HepG2 (cell line): ENCODE data around the gene ENO3.

Experiments used
- CREM ChIP-seq, 2 experiments: sonication (generic) in 1 of 2; formaldehyde crosslinking in 1 of 2; IDR thresholded peaks; 2 replicates each; pipeline versions ENCODE4 v1.4.0 to v1.6.1; 2016 to 2020; ENCODE audit warnings: antibody characterized with exemption in 1 of 2, mild to moderate bottlenecking in 1 of 2, missing genetic modification reagents in 1 of 2
- CTCF ChIP-seq: sonication (generic); formaldehyde crosslinking; IDR thresholded peaks from 2 replicates; pipeline ENCODE4 v1.5.0; 2020; ENCODE audit warnings: mild to moderate bottlenecking, missing genetic modification reagents, moderate library complexity
- EZH2 ChIP-seq: conservative IDR thresholded peaks from 2 replicates; pipeline ENCODE4 v1.6.1; 2012; ENCODE audit warnings: mild to moderate bottlenecking, low read depth, low read length, moderate library complexity
- GABPA ChIP-seq, 2 experiments: IDR thresholded peaks; 2 replicates each; pipeline ENCODE4 v1.6.1; 2011 to 2016; ENCODE audit warnings: low read depth in 2 of 2, low read length in 1 of 2, missing biosample characterization in 1 of 2, missing genetic modification characterization in 1 of 2
- POLR2AphosphoS5 ChIP-seq: IDR thresholded peaks from 2 replicates; pipeline ENCODE4 v1.6.1; 2012; ENCODE audit warnings: low read depth, low read length
- STAG1 ChIP-seq: sonication (generic); formaldehyde crosslinking; IDR thresholded peaks from 2 replicates; pipeline ENCODE4 v1.4.0; 2020; ENCODE audit warnings: missing genetic modification reagents
- TBP ChIP-seq: sonication (generic); formaldehyde crosslinking; IDR thresholded peaks from 2 replicates; pipeline ENCODE4 v1.5.0; 2020; ENCODE audit warnings: missing genetic modification reagents
- ZFX ChIP-seq: sonication (generic); formaldehyde crosslinking; IDR thresholded peaks from 2 replicates; pipeline ENCODE4 v1.4.0; 2020; ENCODE audit warnings: mild to moderate bottlenecking, low read depth, missing genetic modification reagents, moderate library complexity
- ZIK1 ChIP-seq: sonication (generic); formaldehyde crosslinking; IDR thresholded peaks from 2 replicates; pipeline ENCODE4 v1.5.0; 2020; ENCODE audit warnings: mild to moderate bottlenecking, low read depth, missing genetic modification reagents, borderline replicate concordance
- ZNF274 ChIP-seq: sonication (generic); formaldehyde crosslinking; IDR thresholded peaks from 2 replicates; pipeline ENCODE4 v1.5.1; 2020; ENCODE audit warnings: mild to moderate bottlenecking, missing genetic modification reagents
- ZNF615 ChIP-seq: sonication (generic); formaldehyde crosslinking; IDR thresholded peaks from 2 replicates; pipeline ENCODE4 v1.5.0; 2020; ENCODE audit warnings: mild to moderate bottlenecking, missing genetic modification reagents, borderline replicate concordance
- ZZZ3 ChIP-seq: sonication (generic); formaldehyde crosslinking; IDR thresholded peaks from 2 replicates; pipeline ENCODE4 v1.4.0; 2020; ENCODE audit warnings: missing genetic modification reagents, mild to moderate bottlenecking, borderline replicate concordance
- TF ChIP-seq, protein P1 (sequence below): sonication (generic); formaldehyde crosslinking; IDR thresholded peaks from 2 replicates; pipeline ENCODE4 v1.4.0; 2020; ENCODE audit warnings: mild to moderate bottlenecking, missing genetic modification reagents, borderline replicate concordance

- TF ChIP-seq ZNF615 (no peak), ZIK1 (CRISPR knock-in tag) (no peak), ZZZ3 (no peak), STAG1 (CRISPR knock-in tag) (no peak), CTCF (CRISPR knock-in tag) (no peak), ZFX (CRISPR knock-in tag) (no peak), EZH2 (no peak), GABPA (IDR thresholded peaks at IDR 0.05; ENCODE audit: low read depth, low read length) (no peak), GABPA (CRISPR knock-in tag; IDR thresholded peaks at IDR 0.05; ENCODE audit: low read depth) (no peak), TBP (CRISPR knock-in tag) (no peak), POLR2AphosphoS5 (no peak), CREM (IDR thresholded peaks at IDR 0.05) (no peak), CREM (CRISPR knock-in tag; IDR thresholded peaks at IDR 0.05) (no peak), ZNF274 (CRISPR knock-in tag) (no peak)
- TF ChIP-seq, protein P1, sequence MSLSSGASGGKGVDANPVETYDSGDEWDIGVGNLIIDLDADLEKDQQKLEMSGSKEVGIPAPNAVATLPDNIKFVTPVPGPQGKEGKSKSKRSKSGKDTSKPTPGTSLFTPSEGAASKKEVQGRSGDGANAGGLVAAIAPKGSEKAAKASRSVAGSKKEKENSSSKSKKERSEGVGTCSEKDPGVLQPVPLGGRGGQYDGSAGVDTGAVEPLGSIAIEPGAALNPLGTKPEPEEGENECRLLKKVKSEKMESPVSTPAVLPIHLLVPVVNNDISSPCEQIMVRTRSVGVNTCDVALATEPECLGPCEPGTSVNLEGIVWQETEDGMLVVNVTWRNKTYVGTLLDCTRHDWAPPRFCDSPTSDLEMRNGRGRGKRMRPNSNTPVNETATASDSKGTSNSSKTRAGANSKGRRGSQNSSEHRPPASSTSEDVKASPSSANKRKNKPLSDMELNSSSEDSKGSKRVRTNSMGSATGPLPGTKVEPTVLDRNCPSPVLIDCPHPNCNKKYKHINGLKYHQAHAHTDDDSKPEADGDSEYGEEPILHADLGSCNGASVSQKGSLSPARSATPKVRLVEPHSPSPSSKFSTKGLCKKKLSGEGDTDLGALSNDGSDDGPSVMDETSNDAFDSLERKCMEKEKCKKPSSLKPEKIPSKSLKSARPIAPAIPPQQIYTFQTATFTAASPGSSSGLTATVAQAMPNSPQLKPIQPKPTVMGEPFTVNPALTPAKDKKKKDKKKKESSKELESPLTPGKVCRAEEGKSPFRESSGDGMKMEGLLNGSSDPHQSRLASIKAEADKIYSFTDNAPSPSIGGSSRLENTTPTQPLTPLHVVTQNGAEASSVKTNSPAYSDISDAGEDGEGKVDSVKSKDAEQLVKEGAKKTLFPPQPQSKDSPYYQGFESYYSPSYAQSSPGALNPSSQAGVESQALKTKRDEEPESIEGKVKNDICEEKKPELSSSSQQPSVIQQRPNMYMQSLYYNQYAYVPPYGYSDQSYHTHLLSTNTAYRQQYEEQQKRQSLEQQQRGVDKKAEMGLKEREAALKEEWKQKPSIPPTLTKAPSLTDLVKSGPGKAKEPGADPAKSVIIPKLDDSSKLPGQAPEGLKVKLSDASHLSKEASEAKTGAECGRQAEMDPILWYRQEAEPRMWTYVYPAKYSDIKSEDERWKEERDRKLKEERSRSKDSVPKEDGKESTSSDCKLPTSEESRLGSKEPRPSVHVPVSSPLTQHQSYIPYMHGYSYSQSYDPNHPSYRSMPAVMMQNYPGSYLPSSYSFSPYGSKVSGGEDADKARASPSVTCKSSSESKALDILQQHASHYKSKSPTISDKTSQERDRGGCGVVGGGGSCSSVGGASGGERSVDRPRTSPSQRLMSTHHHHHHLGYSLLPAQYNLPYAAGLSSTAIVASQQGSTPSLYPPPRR (CRISPR knock-in tag) = no peak
Measured at GRCh38 chr17:4982305-4982704, 31.4 kb downstream of the ENO3 start.
